AG04449 (cell line): ENCODE data around the gene XRN2.

Experiments used
- CTCF ChIA-PET: fragments of 350-600 bp; formaldehyde crosslinking; extraction: SDS; loops from one replicate; lab custom pipeline; 2021; ENCODE audit warnings: antibody characterized with exemption; lab: Yijun Ruan, JAX
- POLR2A ChIA-PET: fragments of 400-600, 350-600 bp; formaldehyde crosslinking; extraction: SDS; loops from one replicate; lab custom pipeline; 2020; ENCODE audit warnings: antibody characterized with exemption, inconsistent platforms; lab: Yijun Ruan, JAX
- DNase-seq: peaks from one replicate; pipeline ENCODE4 v3.0.0-alpha.2; 2010; ENCODE audit warnings: low read depth, low spot score
- H3K4me3 ChIP-seq: 2 replicates; pipeline ENCODE4 v1.5.1; 2011; ENCODE audit warnings: low read depth, mild to moderate bottlenecking, control low read depth, low read length
- TF ChIP-seq, protein P1 (sequence below): IDR thresholded peaks from one replicate; pipeline ENCODE4 v1.5.1; 2011; ENCODE audit warnings: mild to moderate bottlenecking, moderate library complexity, low read length, control low read depth, inconsistent platforms; ENCODE audit not compliant: insufficient read depth; ENCODE audit errors: missing control alignments

XRN2 gene

DNA sequence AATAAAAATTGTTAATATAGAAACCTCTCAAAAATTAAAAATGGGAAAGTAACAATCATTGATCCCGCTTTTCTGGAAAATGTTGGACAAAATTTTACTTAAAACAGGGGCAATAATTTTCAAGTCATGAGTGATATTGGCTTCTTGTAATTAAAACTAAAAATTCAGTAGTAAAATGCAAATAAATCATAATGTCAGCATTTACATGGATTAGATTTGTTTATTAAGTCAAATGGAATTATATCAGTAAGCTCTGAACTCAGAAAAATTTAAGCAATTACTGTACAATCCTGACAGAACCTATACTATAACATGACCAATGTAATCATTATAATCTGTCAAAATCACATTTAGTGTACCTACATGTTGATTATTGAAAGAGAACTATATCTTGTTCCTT, 134.1 kb downstream of the XRN2 start:
- ChIA-PET POLR2A (no interaction called here), CTCF (interaction anchor here (1.2 kb wide), 1 partner anchor 68 kb away, joined by 3 read pairs; no protein-coding TSS in a partner anchor)
- H3K4me3 ChIP-seq: no peak overlapping the region
- TF ChIP-seq, protein P1, sequence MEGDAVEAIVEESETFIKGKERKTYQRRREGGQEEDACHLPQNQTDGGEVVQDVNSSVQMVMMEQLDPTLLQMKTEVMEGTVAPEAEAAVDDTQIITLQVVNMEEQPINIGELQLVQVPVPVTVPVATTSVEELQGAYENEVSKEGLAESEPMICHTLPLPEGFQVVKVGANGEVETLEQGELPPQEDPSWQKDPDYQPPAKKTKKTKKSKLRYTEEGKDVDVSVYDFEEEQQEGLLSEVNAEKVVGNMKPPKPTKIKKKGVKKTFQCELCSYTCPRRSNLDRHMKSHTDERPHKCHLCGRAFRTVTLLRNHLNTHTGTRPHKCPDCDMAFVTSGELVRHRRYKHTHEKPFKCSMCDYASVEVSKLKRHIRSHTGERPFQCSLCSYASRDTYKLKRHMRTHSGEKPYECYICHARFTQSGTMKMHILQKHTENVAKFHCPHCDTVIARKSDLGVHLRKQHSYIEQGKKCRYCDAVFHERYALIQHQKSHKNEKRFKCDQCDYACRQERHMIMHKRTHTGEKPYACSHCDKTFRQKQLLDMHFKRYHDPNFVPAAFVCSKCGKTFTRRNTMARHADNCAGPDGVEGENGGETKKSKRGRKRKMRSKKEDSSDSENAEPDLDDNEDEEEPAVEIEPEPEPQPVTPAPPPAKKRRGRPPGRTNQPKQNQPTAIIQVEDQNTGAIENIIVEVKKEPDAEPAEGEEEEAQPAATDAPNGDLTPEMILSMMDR: no peak
- DNase-seq: no peak

DNA sequence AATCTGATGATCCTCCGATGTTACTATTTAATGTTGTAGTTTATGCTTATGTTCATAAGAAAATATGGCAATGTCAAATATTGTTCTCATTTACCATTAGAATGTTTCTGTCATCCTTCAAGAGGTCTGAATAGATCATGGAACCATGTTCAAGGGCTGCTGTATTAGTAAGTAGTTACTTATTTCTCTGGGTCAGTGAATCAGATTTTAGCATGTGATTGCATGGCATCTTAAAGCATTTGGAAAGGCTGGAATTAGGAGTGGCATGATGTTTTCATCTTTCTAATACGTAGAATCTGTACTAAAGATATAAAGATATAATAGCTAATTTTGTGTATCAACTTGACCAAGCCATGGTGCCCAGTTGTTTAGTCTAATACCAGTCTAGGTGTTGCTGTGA, 134.7 kb downstream of the XRN2 start:
- TF ChIP-seq, protein P1: no peak
- H3K4me3 ChIP-seq: no peak overlapping the region
- no peak for DNase-seq
- ChIA-PET CTCF (interaction anchor here (1.2 kb wide), 1 partner anchor 68 kb away, joined by 3 read pairs; no protein-coding TSS in a partner anchor), POLR2A (no interaction called here)
